MG63 (cell line): ENCODE data around the gene TTC28. TPM values are rescaled to one million over a fixed set of nuclear protein-coding genes. Genes with fewer than 3 reads are reported as not detected.

Experiments
- DNase-seq: peaks from one replicate; pipeline ENCODE4 v3.0.0-alpha.2; 2020
- H3K27me3 ChIP-seq: fragments of 250-450 bp; sonication (Bioruptor Pico); 2 replicates; pipeline ENCODE4 v1.5.1; 2020; ENCODE audit warnings: mild to moderate bottlenecking, moderate library complexity
- H3K36me3 ChIP-seq: fragments of 250-450 bp; sonication (Bioruptor Pico); 2 replicates; pipeline ENCODE4 v1.5.1; 2020; ENCODE audit warnings: mild to moderate bottlenecking, moderate library complexity
- H3K4me3 ChIP-seq: fragments of 250-450 bp; sonication (Bioruptor Pico); 2 replicates; pipeline ENCODE4 v1.5.1; 2020; ENCODE audit warnings: mild to moderate bottlenecking, moderate library complexity
- H3K9me3 ChIP-seq: fragments of 250-450 bp; sonication (Bioruptor Pico); 2 replicates; pipeline ENCODE4 v1.5.1; 2020; ENCODE audit warnings: mild to moderate bottlenecking, moderate library complexity
- total RNA-seq: library from RNA; depleted of rRNA; stranded (reverse); fragments of >200 nt; shearing (Covaris generic); gene quantifications from 2 replicates; pipeline ENCODE4 v1.2.3, GENCODE V29; 2014; ENCODE audit warnings: low replicate concordance; rRNA removed

The TTC28 gene
- total RNA-seq, 1 experiment from 2014 or later = 3.1 TPM

- H3K36me3 ChIP-seq = no peaks in the 10 kb centered on the region; the same call in 1 of the 2 replicates
- no peaks in the 10 kb centered on the region for H3K27me3 ChIP-seq
- peaks cover 3% of the 10 kb centered on the region; the same call in 1 of the 2 replicates for H3K9me3 ChIP-seq
- no peak overlapping the region for H3K4me3 ChIP-seq
- no peak for DNase-seq
Measured at GRCh38 chr22:27952779-27953178, 726.9 kb downstream of the TTC28 start.

GRCh38 chr22:27952091-27952490, 727.5 kb downstream of the TTC28 start:
- H3K27me3 ChIP-seq = no peaks in the 10 kb centered on the region
- H3K36me3 ChIP-seq = no peaks in the 10 kb centered on the region; the same call in 1 of the 2 replicates
- H3K4me3 ChIP-seq = no peak overlapping the region
- H3K9me3 ChIP-seq = peaks cover under 1% of the 10 kb centered on the region; the same call in 1 of the 2 replicates
- no peak for DNase-seq

- no peaks in the 10 kb centered on the region for H3K27me3 ChIP-seq
- no peak for DNase-seq
- no peaks in the 10 kb centered on the region for H3K36me3 ChIP-seq
- H3K9me3 ChIP-seq = no peaks in the 10 kb centered on the region
- H3K4me3 ChIP-seq = no peak overlapping the region
Measured at GRCh38 chr22:27949421-27949820, 730.2 kb downstream of the TTC28 start.

- H3K9me3 ChIP-seq = no peaks in the 10 kb centered on the region
- no peaks in the 10 kb centered on the region for H3K27me3 ChIP-seq
- DNase-seq = no peak
- H3K4me3 ChIP-seq = no peak overlapping the region
- no peaks in the 10 kb centered on the region for H3K36me3 ChIP-seq
Measured at GRCh38 chr22:27948569-27948968, 731.1 kb downstream of the TTC28 start.

GRCh38 chr22:27947448-27947847, 732.2 kb downstream of the TTC28 start:
- no peak for DNase-seq
- H3K4me3 ChIP-seq = no peak overlapping the region
- no peaks in the 10 kb centered on the region for H3K27me3 ChIP-seq
- no peaks in the 10 kb centered on the region for H3K36me3 ChIP-seq
- H3K9me3 ChIP-seq = no peaks in the 10 kb centered on the region

- H3K4me3 ChIP-seq = no peak overlapping the region
- no peaks in the 10 kb centered on the region for H3K36me3 ChIP-seq
Measured at GRCh38 chr22:27941143-27941542, 738.5 kb downstream of the TTC28 start.

GRCh38 chr22:27937453-27937852, 742.2 kb downstream of the TTC28 start:
- DNase-seq = no peak
- Histone ChIP-seq H3K36me3 (no peaks in the 10 kb centered on the region), H3K9me3 (no peaks in the 10 kb centered on the region), H3K4me3 (no peak overlapping the region), H3K27me3 (no peaks in the 10 kb centered on the region)

More at GRCh38 chr22:27941143-27941542, 738.5 kb downstream of the TTC28 start:
- DNase-seq = no peak
- Histone ChIP-seq H3K9me3 (no peaks in the 10 kb centered on the region), H3K27me3 (no peaks in the 10 kb centered on the region)

GRCh38 chr22:27935897-27936296, 743.7 kb downstream of the TTC28 start:
- no peaks in the 10 kb centered on the region for H3K27me3 ChIP-seq
- DNase-seq = no peak
- no peaks in the 10 kb centered on the region for H3K36me3 ChIP-seq
- H3K9me3 ChIP-seq = no peaks in the 10 kb centered on the region
- H3K4me3 ChIP-seq = no peak overlapping the region

GRCh38 chr22:27934069-27934468, 745.6 kb downstream of the TTC28 start:
- no peak for DNase-seq
- no peaks in the 10 kb centered on the region for H3K9me3 ChIP-seq
- no peaks in the 10 kb centered on the region for H3K36me3 ChIP-seq
- no peak overlapping the region for H3K4me3 ChIP-seq
- no peaks in the 10 kb centered on the region for H3K27me3 ChIP-seq

- H3K9me3 ChIP-seq = no peaks in the 10 kb centered on the region
- H3K27me3 ChIP-seq = no peaks in the 10 kb centered on the region
- DNase-seq = no peak
- H3K4me3 ChIP-seq = no peak overlapping the region
- no peaks in the 10 kb centered on the region for H3K36me3 ChIP-seq
Measured at GRCh38 chr22:27933186-27933983, 746.3 kb downstream of the TTC28 start.

GRCh38 chr22:27930331-27931060, 749.1 kb downstream of the TTC28 start:
- Histone ChIP-seq H3K27me3 (no peaks in the 10 kb centered on the region), H3K4me3 (no peak overlapping the region), H3K36me3 (no peaks in the 10 kb centered on the region), H3K9me3 (peaks cover 3% of the 10 kb centered on the region; the same call in 1 of the 2 replicates)
- DNase-seq = no peak

Other genes with a start within 250 kb of the TTC28 start
- 38.6 and 51.8 TPM in 2 replicates for gene CHEK2, start 62.0 kb upstream of the TTC28 start, total RNA-seq
- gene HSCB, start 62.2 kb upstream of the TTC28 start, total RNA-seq = 16.2 and 17.8 TPM in 2 replicates
- gene CCDC117, start 92.9 kb upstream of the TTC28 start, total RNA-seq = 25.4 and 32.4 TPM in 2 replicates
- gene XBP1, start 120.7 kb upstream of the TTC28 start, total RNA-seq = 222 and 245 TPM in 2 replicates
- 2.1 and 2.2 TPM in 2 replicates for gene ZNRF3, start 203.7 kb upstream of the TTC28 start, total RNA-seq